NCI-H1092 (cell line): Measurements from ENCODE around the gene NOL4L.

Source experiments
- DNase-seq: peaks from one replicate; lab custom pipeline; 2025; lab: John Stamatoyannopoulos, UW

NOL4L gene

GRCh38 chr20:32483351-32484224 is 101.5 kb downstream of the NOL4L start:
- peak; percentile 78 for DNase-seq

DNA sequence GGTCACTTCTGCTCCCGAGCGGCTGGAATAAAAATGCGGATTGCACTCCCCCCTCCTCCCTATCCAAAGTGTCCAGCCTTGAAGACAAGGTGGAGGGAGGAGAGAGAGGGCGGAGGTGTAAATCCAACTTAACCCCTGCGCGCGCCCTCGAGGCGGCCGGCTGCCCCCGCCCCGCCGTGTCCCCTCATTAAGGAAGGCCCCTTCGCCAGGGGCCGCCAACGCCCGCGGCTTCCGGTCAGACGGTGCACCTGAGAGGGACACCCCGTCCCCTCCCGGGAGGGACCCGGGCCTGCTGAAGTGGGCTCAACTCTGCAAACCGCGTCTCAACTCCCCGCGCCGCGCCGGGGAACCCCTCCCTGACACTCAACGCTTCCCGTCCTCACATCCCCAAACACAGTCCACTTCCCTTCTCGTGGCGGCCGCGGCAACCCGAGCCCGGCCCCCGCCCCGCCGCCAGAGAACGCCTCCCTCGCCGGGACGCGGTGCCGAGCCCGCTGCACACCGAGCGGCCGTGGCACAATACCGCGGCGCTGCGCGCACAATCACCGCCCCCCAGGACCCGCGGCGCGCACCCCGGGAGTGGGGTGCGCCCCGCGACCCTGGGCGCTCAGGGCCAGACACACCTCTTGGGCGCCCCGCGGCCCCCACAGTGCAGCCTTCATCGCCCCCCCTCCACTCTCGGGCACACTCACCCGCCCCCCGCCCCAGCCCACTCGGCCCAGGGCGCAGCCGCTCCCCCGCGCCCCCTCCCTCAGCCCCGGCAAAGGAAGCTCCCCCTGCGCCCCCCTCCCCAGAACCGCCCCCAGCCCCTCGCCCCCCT is 102.5 kb downstream of the NOL4L start:
- no peak for DNase-seq

DNA sequence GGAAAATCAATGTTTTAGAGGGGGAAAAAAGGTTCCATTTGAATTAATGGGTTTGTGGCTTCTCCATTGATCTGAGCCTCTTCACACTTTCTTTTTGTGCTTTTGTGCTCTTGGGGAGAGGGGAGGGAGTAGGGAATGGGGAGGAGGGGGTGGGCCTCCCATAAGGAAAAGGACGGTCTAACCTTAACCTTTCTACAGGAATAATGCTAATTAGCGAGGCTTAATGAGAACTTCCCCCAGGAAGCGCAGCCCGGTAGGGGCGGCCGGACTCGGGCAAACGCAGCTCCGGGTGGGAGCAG is 103.0 kb downstream of the NOL4L start:
- no peak for DNase-seq

DNA sequence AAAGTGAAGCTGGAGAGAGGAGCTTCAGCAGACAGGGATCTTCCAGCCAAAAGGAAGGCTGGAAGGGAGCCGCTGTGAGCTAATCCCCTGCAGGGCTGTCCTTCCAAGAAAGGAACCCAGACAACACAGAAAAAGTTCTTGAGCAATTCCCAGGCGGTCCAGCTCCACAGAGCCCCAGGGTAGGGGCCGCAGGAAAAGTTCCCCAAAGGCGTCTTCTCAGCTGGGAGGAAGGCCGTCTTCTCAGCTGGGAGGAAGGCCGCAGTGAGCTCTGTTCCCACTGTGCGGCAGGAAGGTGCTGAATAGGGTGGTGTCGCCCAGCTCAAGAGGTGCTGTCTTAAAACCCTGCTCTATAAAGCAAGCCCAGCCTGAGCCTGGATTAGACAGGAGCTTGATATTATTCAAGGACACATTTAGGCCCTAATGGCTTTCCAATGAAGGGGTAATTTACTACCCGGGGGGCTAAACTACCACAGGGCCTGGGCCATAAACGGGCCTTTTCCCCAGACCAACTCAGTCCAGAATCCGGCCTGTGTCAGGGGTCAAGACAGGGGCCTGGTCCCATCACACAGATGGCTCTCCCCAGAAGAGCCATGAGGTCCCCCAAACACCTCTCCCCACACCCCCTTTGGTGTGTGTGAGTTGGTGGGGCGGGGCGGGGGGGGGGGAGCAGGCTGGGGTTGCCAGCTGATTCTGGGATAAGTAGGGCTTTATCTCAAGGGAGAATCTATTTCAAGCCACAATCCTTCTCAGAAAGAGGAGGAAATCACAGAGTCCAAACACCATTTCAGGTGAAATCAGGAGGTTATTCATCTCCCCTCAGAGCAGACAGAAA is 103.6 kb downstream of the NOL4L start:
- DNase-seq, result no peak

DNA sequence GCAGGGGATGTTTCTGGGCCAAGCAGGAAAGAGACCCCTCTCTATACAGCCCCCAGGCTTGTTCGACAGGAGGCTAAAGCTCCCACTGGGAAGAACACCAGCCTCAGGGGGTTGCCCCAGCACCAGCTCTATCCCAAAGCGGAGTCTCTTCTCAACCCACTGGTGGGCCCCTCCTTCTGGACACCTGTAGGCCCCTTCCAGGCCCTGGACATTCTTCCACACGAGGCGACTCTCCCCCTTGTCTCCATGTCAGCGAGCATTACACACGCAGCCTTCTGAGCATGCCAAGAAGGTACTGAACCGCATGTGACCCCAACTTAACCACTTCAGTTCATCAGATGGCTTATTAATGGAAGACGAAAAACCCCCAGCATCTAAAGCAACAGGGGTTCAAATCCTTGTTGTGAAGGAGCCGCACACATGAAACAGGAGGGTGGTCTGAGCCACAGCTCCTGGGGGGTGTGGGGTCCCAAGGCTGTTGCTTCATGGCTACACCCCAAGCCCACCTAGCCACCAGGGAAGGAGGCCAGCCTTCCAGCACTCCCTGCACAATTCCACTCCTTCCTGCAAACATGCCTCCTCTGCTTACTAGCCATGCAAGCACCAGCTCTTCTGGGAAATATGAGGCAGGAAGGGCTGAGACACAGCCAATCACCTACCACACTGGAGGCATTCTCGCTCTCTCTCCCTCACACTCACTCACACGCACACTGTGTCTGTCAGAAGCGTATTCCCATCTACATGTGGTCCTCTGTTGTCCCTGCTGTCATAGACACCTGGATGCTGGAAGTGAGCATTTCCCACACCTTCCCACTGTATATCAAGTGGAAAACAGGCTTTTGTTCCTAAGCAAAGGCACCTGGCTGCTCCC is 104.5 kb downstream of the NOL4L start:
- no peak for DNase-seq

GRCh38 chr20:32479697-32480171 is 105.4 kb downstream of the NOL4L start:
- no peak for DNase-seq

GRCh38 chr20:32479012-32479411 is 106.1 kb downstream of the NOL4L start:
- no peak for DNase-seq

DNA sequence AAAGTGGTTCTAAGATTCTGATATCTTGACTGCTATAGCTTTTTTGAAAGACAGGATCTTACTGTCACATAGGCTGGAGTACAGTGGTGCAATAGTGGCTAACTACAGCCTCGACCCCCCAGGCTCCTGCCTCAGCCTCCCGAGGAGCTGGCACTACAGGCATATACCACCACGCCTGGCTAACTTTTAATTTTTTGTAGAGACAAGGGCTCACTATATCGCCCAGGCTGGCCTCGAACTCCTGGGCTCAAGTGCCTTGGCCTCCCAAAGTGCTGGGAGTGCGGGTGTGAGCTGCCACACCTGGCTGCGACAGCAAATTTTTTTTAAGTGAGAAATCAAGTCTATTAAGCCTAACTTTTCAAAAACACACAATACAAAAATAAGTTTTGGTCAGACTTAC is 106.6 kb downstream of the NOL4L start:
- no peak for DNase-seq

GRCh38 chr20:32477594-32478512 is 107.3 kb downstream of the NOL4L start:
- no peak for DNase-seq

GRCh38 chr20:32476684-32477593 is 108.2 kb downstream of the NOL4L start:
- DNase-seq, result no peak

DNA sequence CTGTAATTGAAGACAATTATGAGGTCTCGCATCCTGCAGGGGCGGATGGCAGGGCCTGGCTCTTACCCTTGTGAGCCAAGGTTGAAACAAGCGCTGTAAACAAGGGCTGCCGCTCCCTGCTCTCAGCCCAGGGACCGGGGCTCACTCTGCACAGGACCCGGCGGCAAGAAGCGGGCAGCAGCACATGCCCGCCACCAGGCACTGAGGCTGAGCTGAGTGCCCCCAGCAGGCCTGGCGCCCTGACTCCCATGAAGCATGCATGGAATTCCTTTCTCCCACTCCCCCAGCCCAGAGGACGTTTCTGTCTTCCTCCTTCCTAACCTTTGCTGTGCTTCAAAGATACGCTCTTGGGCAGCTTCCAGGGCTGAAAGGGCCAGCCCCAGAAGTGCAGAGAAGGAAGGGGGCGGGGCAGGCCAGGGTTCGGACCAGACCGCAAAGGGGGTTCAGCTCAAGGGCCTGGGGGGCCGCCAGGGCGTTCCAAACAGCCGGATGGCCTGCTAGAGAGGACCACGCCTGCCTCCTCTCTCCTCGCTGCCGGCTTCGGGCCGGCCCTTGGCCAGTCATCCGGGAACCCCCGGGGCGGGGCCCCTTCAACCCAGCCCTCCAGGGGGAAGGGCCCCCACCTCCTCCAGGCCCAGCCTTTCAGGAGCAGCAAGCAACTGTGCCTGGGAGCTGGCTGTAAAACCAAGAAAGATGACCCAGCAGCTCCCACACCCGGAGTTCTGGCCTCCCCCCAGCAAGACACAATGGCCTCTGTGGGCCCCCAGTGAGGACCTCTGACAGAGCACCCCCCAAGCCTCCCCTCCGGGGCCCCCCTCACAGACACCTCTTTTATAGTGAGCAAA is 109.9 kb downstream of the NOL4L start:
- no peak for DNase-seq

GRCh38 chr20:32474717-32474966 is 110.5 kb downstream of the NOL4L start:
- no peak for DNase-seq

GRCh38 chr20:32474009-32474716 is 111.0 kb downstream of the NOL4L start:
- DNase-seq, result no peak

GRCh38 chr20:32473231-32474008 is 111.7 kb downstream of the NOL4L start:
- no peak for DNase-seq

GRCh38 chr20:32472581-32473207 is 112.4 kb downstream of the NOL4L start:
- DNase-seq, result no peak

DNA sequence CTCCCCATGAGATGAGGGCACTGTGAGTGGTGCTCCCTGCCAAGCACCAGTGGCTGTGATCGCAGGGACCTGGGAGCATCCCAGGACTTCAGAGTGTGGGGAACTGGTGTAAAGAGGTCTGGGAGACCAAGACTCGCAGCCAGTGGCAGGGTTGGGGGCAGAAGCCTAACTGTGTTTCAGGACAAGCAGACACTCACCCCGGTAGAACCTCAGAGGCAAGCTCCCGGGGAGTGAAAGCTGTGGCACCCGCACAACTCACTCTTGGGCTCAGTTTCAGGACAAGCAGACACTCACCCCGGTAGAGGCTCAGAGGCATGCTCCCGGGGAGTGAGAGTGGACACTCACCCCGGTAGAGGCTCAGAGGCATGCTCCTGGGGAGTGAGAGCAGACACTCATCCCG is 114.2 kb downstream of the NOL4L start:
- DNase-seq, result no peak
